Measurements from ENCODE around the gene TPD52L3. TPM values are rescaled to one million over a fixed set of nuclear protein-coding genes. Genes with fewer than 3 reads are reported as not detected.

Gene TPD52L3
- not detected in 2 replicates for total RNA-seq

GRCh38 chr9:6328103-6328502 lies at the start of gene TPD52L3:
TSS of gene TPD52L3 (plus strand) at chr9:6328375. CDS start at chr9:6328596, 221 bp downstream.

Other genes starting within 250 kb of the TPD52L3 start
- 180 and 337 TPM in 2 replicates for gene IL33, start 112.6 kb upstream of the TPD52L3 start, total RNA-seq
- gene UHRF2, start 84.8 kb downstream of the TPD52L3 start, total RNA-seq, result 129 and 178 TPM in 2 replicates

Data from aortic smooth muscle cell (primary cell).